K562 (cell line): ENCODE data around the gene SPATA2L. TPM values are rescaled to one million over a fixed set of nuclear protein-coding genes. Genes with fewer than 3 reads are reported as not detected.

Source experiments
- DACH1 ChIP-seq: fragments of 450-650 bp; IDR thresholded peaks from 2 replicates; pipeline ENCODE4 v1.6.1; 2018; ENCODE audit not compliant: partially characterized antibody
- EGR1 ChIP-seq: fragments of 450-650 bp; conservative IDR thresholded peaks from 2 replicates; pipeline ENCODE4 v1.6.1; 2017; ENCODE audit warnings: mild to moderate bottlenecking
- FOXJ2 ChIP-seq: fragments of 200-800 bp; sonication (Bioruptor generic); IDR thresholded peaks from 2 replicates; pipeline ENCODE4 v1.6.1; 2016; ENCODE audit warnings: missing genetic modification characterization, missing compliant biosample characterization
- MCM2 ChIP-seq: fragments of 450-650 bp; IDR thresholded peaks from 2 replicates; pipeline ENCODE4 v1.6.1; 2017; ENCODE audit warnings: low read depth, mild to moderate bottlenecking
- MXI1 ChIP-seq: IDR thresholded peaks from 2 replicates; pipeline ENCODE4 v1.6.1; 2011; ENCODE audit warnings: low read depth, mild to moderate bottlenecking, improper control_type of control experiment, low read length
- NCOA4 ChIP-seq: fragments of 450-650 bp; IDR thresholded peaks from 2 replicates; pipeline ENCODE4 v1.6.1; 2018; ENCODE audit warnings: mild to moderate bottlenecking; ENCODE audit not compliant: partially characterized antibody
- NFATC3 ChIP-seq: fragments of 450-650 bp; IDR thresholded peaks from 2 replicates; pipeline ENCODE4 v1.6.1; 2017; ENCODE audit warnings: mild to moderate bottlenecking
- PHF8 ChIP-seq: fragments of 200-600 bp; sonication (generic); IDR thresholded peaks from 2 replicates; pipeline ENCODE4 v1.6.1; 2012; ENCODE audit warnings: mixed run types, mild to moderate bottlenecking, inconsistent platforms, low read length, moderate library complexity, borderline replicate concordance
- PML ChIP-seq: IDR thresholded peaks from 2 replicates; pipeline ENCODE4 v1.6.1; 2012; ENCODE audit warnings: low read length, inconsistent platforms
- POLR3G ChIP-seq: IDR thresholded peaks from 2 replicates; pipeline ENCODE4 v1.6.1; 2011; ENCODE audit not compliant: insufficient read length, insufficient replicate concordance; ENCODE audit errors: extremely low read depth
- SMAD1 ChIP-seq: fragments of 150-350 bp; IDR thresholded peaks from 2 replicates; pipeline ENCODE4 v1.6.1; 2014; ENCODE audit warnings: low read length, low read depth; ENCODE audit not compliant: partially characterized antibody
- TFE3 ChIP-seq: fragments of 450-650 bp; formaldehyde crosslinking; IDR thresholded peaks from 2 replicates; pipeline ENCODE4 v1.4.0; 2020; ENCODE audit warnings: mild to moderate bottlenecking, mixed read lengths
- ZBED1 ChIP-seq: IDR thresholded peaks from 2 replicates; pipeline ENCODE4 v1.6.1; 2014
- ZNF830 ChIP-seq: fragments of 250-450 bp; sonication (Bioruptor Pico); IDR thresholded peaks from 2 replicates; pipeline ENCODE4 v1.5.0; 2021; ENCODE audit warnings: mild to moderate bottlenecking
- ZSCAN32 ChIP-seq: fragments of 450-650 bp; formaldehyde crosslinking; IDR thresholded peaks from 2 replicates; pipeline ENCODE4 v1.4.0; 2020; ENCODE audit warnings: mild to moderate bottlenecking, moderate library complexity
- polyA plus RNA-seq, 8 experiments: library from polyadenylated mRNA; depleted of rRNA in 4 of 8; stranded (reverse) in 5 of 8; unstranded in 3 of 8; fragments of >200 nt; fragmentation: Nextera tagmentation in 2 of 8; fragmentation: Illumina TruSeq in 1 of 8; extraction: Ambion mirVana in 2 of 8; extraction: Trizol in 1 of 8; gene quantifications; 2 replicates each; pipeline versions ENCODE4 v1.2.1 to v1.2.3, GENCODE V29; 2011 to 2014; ENCODE audit warnings: inconsistent platforms in 1 of 8, missing spikeins in 1 of 8
- total RNA-seq, 7 experiments: library from RNA; depleted of rRNA in 6 of 7; stranded (reverse); fragments of >200 nt in 6 of 7; fragmentation: Illumina TruSeq in 2 of 7; extraction: Trizol in 2 of 7; gene quantifications; 2 replicates each; pipeline versions ENCODE4 v1.2.1 to v1.2.3, GENCODE V29; 2011 to 2021; ENCODE audit warnings: low replicate concordance in 1 of 7
- TF ChIP-seq, protein P1 (sequence below): fragments of 150-350 bp; conservative IDR thresholded peaks from 2 replicates; pipeline ENCODE4 v1.6.1; 2014; ENCODE audit warnings: low read length
- TF ChIP-seq, protein P2 (sequence below), 2 experiments: IDR thresholded peaks; 2 replicates each; pipeline ENCODE4 v1.6.1; 2012; ENCODE audit warnings: improper control_type of control experiment in 2 of 2, low read depth in 2 of 2, low read length in 2 of 2, borderline replicate concordance in 1 of 2
- TF ChIP-seq, protein P3 (sequence below): fragments of 250-450 bp; sonication (Bioruptor Pico); IDR thresholded peaks from 2 replicates; pipeline ENCODE4 v1.8.0; 2022; ENCODE audit warnings: moderate library complexity, mild to moderate bottlenecking, inconsistent platforms

The SPATA2L gene
- total and polyA plus RNA-seq, 9 of the 15 experiments (the other 6 are each of a cell fraction or from before 2014, with no cell fraction given) = 0.13 to 19.2 (median 4.8) TPM; not detected in 1

GRCh38 chr16:89700649-89701424, 668 bp downstream of the SPATA2L start (continued):
- TF ChIP-seq, protein P1, sequence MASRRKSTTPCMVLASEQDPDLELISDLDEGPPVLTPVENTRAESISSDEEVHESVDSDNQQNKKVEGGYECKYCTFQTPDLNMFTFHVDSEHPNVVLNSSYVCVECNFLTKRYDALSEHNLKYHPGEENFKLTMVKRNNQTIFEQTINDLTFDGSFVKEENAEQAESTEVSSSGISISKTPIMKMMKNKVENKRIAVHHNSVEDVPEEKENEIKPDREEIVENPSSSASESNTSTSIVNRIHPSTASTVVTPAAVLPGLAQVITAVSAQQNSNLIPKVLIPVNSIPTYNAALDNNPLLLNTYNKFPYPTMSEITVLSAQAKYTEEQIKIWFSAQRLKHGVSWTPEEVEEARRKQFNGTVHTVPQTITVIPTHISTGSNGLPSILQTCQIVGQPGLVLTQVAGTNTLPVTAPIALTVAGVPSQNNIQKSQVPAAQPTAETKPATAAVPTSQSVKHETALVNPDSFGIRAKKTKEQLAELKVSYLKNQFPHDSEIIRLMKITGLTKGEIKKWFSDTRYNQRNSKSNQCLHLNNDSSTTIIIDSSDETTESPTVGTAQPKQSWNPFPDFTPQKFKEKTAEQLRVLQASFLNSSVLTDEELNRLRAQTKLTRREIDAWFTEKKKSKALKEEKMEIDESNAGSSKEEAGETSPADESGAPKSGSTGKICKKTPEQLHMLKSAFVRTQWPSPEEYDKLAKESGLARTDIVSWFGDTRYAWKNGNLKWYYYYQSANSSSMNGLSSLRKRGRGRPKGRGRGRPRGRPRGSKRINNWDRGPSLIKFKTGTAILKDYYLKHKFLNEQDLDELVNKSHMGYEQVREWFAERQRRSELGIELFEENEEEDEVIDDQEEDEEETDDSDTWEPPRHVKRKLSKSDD = no peak
- TF ChIP-seq NCOA4 (no peak), ZSCAN32 (CRISPR knock-in tag) (no peak), FOXJ2 (tag) (no peak), NFATC3 (peak; percentile 99), TFE3 (CRISPR knock-in tag) (no peak), PHF8 (no peak), SMAD1 (no peak), EGR1 (no peak), DACH1 (no peak), ZBED1 (no peak; the same call in 1 of the 2 replicates), PML (no peak; the same call in 1 of the 2 replicates), MXI1 (no peak; the same call in 1 of the 2 replicates), POLR3G (no peak), ZNF830 (CRISPR knock-in tag) (no peak), MCM2 (no peak)
- TF ChIP-seq, protein P2, sequence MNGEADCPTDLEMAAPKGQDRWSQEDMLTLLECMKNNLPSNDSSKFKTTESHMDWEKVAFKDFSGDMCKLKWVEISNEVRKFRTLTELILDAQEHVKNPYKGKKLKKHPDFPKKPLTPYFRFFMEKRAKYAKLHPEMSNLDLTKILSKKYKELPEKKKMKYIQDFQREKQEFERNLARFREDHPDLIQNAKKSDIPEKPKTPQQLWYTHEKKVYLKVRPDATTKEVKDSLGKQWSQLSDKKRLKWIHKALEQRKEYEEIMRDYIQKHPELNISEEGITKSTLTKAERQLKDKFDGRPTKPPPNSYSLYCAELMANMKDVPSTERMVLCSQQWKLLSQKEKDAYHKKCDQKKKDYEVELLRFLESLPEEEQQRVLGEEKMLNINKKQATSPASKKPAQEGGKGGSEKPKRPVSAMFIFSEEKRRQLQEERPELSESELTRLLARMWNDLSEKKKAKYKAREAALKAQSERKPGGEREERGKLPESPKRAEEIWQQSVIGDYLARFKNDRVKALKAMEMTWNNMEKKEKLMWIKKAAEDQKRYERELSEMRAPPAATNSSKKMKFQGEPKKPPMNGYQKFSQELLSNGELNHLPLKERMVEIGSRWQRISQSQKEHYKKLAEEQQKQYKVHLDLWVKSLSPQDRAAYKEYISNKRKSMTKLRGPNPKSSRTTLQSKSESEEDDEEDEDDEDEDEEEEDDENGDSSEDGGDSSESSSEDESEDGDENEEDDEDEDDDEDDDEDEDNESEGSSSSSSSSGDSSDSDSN (IDR thresholded peaks at IDR 0.05; ENCODE audit: borderline replicate concordance in 1 of 2, low read depth in 2 of 2, low read length in 2 of 2) = peak; percentile 92 to 97
- TF ChIP-seq, protein P3, sequence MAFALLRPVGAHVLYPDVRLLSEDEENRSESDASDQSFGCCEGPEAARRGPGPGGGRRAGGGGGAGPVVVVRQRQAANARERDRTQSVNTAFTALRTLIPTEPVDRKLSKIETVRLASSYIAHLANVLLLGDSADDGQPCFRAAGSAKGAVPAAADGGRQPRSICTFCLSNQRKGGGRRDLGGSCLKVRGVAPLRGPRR = no peak
